Measurements from ENCODE around the gene C3orf22.

DNA sequence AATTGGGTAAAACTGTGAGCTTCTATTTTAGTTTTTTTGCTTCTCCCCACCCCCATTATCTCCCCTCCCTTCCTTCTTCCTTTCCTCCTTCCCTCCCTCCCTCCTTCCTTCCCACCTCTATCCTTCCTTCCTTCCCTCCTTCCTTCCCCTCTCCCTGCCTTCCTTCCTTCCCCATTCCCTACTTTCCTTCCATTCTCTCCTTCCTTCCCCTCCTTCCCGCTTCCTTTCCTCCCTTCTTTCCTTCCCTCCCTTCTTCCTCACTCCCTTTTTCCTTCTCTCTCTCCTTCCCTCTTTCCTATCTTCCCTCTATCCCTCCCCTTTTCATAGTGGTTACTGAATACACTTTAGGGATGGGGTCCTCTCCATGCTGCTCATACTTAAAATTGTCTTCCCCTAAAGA lies 40.4 kb upstream of the C3orf22 start:
- TF ChIP-seq GATA2 (IDR thresholded peaks at IDR 0.05; ENCODE audit: low read depth, low read length): no peak
- TF ChIP-seq GATA3 (IDR thresholded peaks at IDR 0.05; ENCODE audit: low read depth, low read length): no peak
